Neural cell (in vitro differentiated cells): ENCODE results near the gene CLEC3A. TPM values are rescaled to one million over a fixed set of nuclear protein-coding genes. Genes with fewer than 3 reads are reported as not detected.

Experiments
- H2AFZ ChIP-seq: fragments of 200-600, 300-800 bp; sonication (generic), shearing (Covaris generic); 2 replicates; pipeline ENCODE4 v1.6.0; 2014; ENCODE audit warnings: low read depth, mild to moderate bottlenecking, antibody characterized with exemption, low read length, moderate library complexity
- H3F3A ChIP-seq: fragments of 200-600 bp; shearing (Covaris generic); 2 replicates; pipeline ENCODE4 v1.6.1; 2016; ENCODE audit warnings: mild to moderate bottlenecking, moderate library complexity, mixed read lengths, antibody characterized with exemption, low read length; ENCODE audit not compliant: insufficient read depth, poor library complexity, severe bottlenecking
- H3K27ac ChIP-seq: fragments of 200-600, 300-800 bp; sonication (generic), shearing (Covaris generic); 2 replicates; pipeline ENCODE4 v1.5.1; 2014; ENCODE audit warnings: mild to moderate bottlenecking, low read length, moderate library complexity
- H3K27me3 ChIP-seq: fragments of 300-800, 200-600 bp; sonication (generic), shearing (Covaris generic); 2 replicates; pipeline ENCODE4 v1.6.0; 2014; ENCODE audit warnings: mild to moderate bottlenecking, low read depth, low read length, moderate library complexity; ENCODE audit not compliant: insufficient read depth
- H3K36me3 ChIP-seq: fragments of 300-800, 200-600 bp; sonication (generic), shearing (Covaris generic); 2 replicates; pipeline ENCODE4 v1.5.1; 2014; ENCODE audit warnings: mild to moderate bottlenecking, antibody characterized with exemption, low read length, moderate library complexity; ENCODE audit not compliant: insufficient read depth
- H3K4me2 ChIP-seq: fragments of 300-800, 200-600 bp; sonication (generic), shearing (Covaris generic); 2 replicates; pipeline ENCODE4 v1.6.0; 2014; ENCODE audit warnings: mild to moderate bottlenecking, low read length
- H3K4me3 ChIP-seq: fragments of 300-800, 200-600 bp; sonication (generic), shearing (Covaris generic); 2 replicates; pipeline ENCODE4 v1.5.1; 2014; ENCODE audit warnings: mild to moderate bottlenecking, low read length, moderate library complexity
- H3K79me2 ChIP-seq: fragments of 200-600 bp; shearing (Covaris generic); replicated peaks from 2 replicates; pipeline ENCODE4 v1.6.0; 2014; ENCODE audit warnings: mild to moderate bottlenecking, low read length, moderate library complexity; ENCODE audit not compliant: insufficient read depth
- H3K9ac ChIP-seq: fragments of 300-800, 200-600 bp; sonication (generic), shearing (Covaris generic); 2 replicates; pipeline ENCODE4 v1.6.1; 2016; ENCODE audit warnings: mild to moderate bottlenecking, low read length, mixed read lengths
- H3K9me2 ChIP-seq: fragments of 200-600 bp; shearing (Covaris generic); 2 replicates; pipeline ENCODE4 v1.6.1; 2016; ENCODE audit warnings: mild to moderate bottlenecking, low read length, mixed read lengths; ENCODE audit not compliant: insufficient read depth
- H3K9me3 ChIP-seq: fragments of 200-600, 300-800 bp; sonication (generic), shearing (Covaris generic); 2 replicates; pipeline ENCODE4 v1.6.1; 2016; ENCODE audit warnings: mild to moderate bottlenecking, mixed run types, low read length, moderate library complexity, mixed read lengths
- H4K20me1 ChIP-seq: fragments of 200-600 bp; shearing (Covaris generic); 2 replicates; pipeline ENCODE4 v1.6.1; 2016; ENCODE audit warnings: mild to moderate bottlenecking, mixed run types; ENCODE audit not compliant: insufficient read depth
- EP300 ChIP-seq: fragments of 450-650 bp; conservative IDR thresholded peaks from 2 replicates; pipeline ENCODE4 v1.6.1; 2014; ENCODE audit warnings: antibody characterized with exemption, mild to moderate bottlenecking, moderate library complexity; ENCODE audit not compliant: poor library complexity, severe bottlenecking
- EZH2 ChIP-seq: fragments of 200-600, 300-800 bp; shearing (Covaris generic), sonication (generic); IDR thresholded peaks from 2 replicates; pipeline ENCODE4 v1.6.1; 2014; ENCODE audit warnings: antibody characterized with exemption, low read length, borderline replicate concordance, mild to moderate bottlenecking; ENCODE audit not compliant: insufficient read depth, poor library complexity, severe bottlenecking
- MXI1 ChIP-seq: fragments of 450-650 bp; conservative IDR thresholded peaks from 2 replicates; pipeline ENCODE4 v1.6.1; 2014; ENCODE audit warnings: antibody characterized with exemption, mild to moderate bottlenecking; ENCODE audit not compliant: poor library complexity, severe bottlenecking
- POLR2AphosphoS5 ChIP-seq: IDR thresholded peaks from 2 replicates; pipeline ENCODE4 v1.6.1; 2012
- RAD21 ChIP-seq: fragments of 450-650 bp; conservative IDR thresholded peaks from 2 replicates; pipeline ENCODE4 v1.6.1; 2014; ENCODE audit warnings: antibody characterized with exemption, mild to moderate bottlenecking, moderate library complexity
- SMC3 ChIP-seq: fragments of 450-650 bp; conservative IDR thresholded peaks from 2 replicates; pipeline ENCODE4 v1.6.1; 2014; ENCODE audit warnings: antibody characterized with exemption, mild to moderate bottlenecking, moderate library complexity; ENCODE audit not compliant: poor library complexity
- TAF1 ChIP-seq: IDR thresholded peaks from 2 replicates; pipeline ENCODE4 v1.6.1; 2012; ENCODE audit warnings: low read depth
- polyA plus RNA-seq: library from polyadenylated mRNA; depleted of rRNA; stranded (reverse); fragments of >200 nt; gene quantifications from 2 replicates; pipeline ENCODE4 v1.2.3, GENCODE V29; 2014
- TF ChIP-seq, protein P1 (sequence below): IDR thresholded peaks from 2 replicates; pipeline ENCODE4 v1.6.1; 2012; ENCODE audit warnings: borderline replicate concordance
- TF ChIP-seq, protein P2 (sequence below): fragments of 450-650 bp; IDR thresholded peaks from 2 replicates; pipeline ENCODE4 v1.5.1; 2014; ENCODE audit warnings: antibody characterized with exemption, mild to moderate bottlenecking, moderate library complexity; ENCODE audit not compliant: poor library complexity, severe bottlenecking

Gene CLEC3A
- polyA plus RNA-seq, 1 donor from 2014 or later = not detected

DNA sequence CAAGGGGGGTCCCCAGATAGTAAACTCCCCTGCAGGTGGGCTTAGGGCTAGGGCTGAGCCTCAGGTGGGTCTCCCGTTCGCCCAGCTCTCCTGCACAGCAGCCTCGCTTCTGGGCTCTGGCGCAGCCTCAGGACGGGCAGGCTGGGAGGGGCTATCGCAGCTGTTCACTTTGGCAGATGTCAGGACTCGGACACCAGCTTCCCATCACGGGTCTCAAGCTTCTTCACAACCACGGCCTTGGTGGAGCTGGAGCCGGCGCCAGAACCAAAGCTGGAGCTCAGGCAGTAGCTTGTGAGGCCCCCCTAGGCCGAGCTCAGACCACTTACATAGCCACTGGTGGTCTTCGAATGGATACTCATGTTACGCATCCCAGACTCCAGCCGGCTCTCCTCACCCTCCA, 26.0 kb downstream of the CLEC3A start:
- TF ChIP-seq TAF1 (no peak), SMC3 (no peak), MXI1 (no peak), RAD21 (no peak), EP300 (no peak), POLR2AphosphoS5 (no peak), EZH2 (no peak)
- TF ChIP-seq, protein P1, sequence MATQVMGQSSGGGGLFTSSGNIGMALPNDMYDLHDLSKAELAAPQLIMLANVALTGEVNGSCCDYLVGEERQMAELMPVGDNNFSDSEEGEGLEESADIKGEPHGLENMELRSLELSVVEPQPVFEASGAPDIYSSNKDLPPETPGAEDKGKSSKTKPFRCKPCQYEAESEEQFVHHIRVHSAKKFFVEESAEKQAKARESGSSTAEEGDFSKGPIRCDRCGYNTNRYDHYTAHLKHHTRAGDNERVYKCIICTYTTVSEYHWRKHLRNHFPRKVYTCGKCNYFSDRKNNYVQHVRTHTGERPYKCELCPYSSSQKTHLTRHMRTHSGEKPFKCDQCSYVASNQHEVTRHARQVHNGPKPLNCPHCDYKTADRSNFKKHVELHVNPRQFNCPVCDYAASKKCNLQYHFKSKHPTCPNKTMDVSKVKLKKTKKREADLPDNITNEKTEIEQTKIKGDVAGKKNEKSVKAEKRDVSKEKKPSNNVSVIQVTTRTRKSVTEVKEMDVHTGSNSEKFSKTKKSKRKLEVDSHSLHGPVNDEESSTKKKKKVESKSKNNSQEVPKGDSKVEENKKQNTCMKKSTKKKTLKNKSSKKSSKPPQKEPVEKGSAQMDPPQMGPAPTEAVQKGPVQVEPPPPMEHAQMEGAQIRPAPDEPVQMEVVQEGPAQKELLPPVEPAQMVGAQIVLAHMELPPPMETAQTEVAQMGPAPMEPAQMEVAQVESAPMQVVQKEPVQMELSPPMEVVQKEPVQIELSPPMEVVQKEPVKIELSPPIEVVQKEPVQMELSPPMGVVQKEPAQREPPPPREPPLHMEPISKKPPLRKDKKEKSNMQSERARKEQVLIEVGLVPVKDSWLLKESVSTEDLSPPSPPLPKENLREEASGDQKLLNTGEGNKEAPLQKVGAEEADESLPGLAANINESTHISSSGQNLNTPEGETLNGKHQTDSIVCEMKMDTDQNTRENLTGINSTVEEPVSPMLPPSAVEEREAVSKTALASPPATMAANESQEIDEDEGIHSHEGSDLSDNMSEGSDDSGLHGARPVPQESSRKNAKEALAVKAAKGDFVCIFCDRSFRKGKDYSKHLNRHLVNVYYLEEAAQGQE = no peak
- TF ChIP-seq, protein P2, sequence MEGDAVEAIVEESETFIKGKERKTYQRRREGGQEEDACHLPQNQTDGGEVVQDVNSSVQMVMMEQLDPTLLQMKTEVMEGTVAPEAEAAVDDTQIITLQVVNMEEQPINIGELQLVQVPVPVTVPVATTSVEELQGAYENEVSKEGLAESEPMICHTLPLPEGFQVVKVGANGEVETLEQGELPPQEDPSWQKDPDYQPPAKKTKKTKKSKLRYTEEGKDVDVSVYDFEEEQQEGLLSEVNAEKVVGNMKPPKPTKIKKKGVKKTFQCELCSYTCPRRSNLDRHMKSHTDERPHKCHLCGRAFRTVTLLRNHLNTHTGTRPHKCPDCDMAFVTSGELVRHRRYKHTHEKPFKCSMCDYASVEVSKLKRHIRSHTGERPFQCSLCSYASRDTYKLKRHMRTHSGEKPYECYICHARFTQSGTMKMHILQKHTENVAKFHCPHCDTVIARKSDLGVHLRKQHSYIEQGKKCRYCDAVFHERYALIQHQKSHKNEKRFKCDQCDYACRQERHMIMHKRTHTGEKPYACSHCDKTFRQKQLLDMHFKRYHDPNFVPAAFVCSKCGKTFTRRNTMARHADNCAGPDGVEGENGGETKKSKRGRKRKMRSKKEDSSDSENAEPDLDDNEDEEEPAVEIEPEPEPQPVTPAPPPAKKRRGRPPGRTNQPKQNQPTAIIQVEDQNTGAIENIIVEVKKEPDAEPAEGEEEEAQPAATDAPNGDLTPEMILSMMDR = no peak
- H3K27ac ChIP-seq = no peak overlapping the region
- no peaks in the 10 kb centered on the region for H3F3A ChIP-seq
- H3K4me3 ChIP-seq = no peak overlapping the region
- no peaks in the 10 kb centered on the region for H3K79me2 ChIP-seq
- H3K9me3 ChIP-seq = no peaks in the 10 kb centered on the region
- H4K20me1 ChIP-seq = no peaks in the 10 kb centered on the region
- no peak overlapping the region for H3K4me2 ChIP-seq
- H3K9ac ChIP-seq = no peak overlapping the region
- peaks cover 28% of the 10 kb centered on the region for H3K27me3 ChIP-seq
- no peak overlapping the region for H2AFZ ChIP-seq
- H3K9me2 ChIP-seq = no peaks in the 10 kb centered on the region
- H3K36me3 ChIP-seq = no peaks in the 10 kb centered on the region

DNA sequence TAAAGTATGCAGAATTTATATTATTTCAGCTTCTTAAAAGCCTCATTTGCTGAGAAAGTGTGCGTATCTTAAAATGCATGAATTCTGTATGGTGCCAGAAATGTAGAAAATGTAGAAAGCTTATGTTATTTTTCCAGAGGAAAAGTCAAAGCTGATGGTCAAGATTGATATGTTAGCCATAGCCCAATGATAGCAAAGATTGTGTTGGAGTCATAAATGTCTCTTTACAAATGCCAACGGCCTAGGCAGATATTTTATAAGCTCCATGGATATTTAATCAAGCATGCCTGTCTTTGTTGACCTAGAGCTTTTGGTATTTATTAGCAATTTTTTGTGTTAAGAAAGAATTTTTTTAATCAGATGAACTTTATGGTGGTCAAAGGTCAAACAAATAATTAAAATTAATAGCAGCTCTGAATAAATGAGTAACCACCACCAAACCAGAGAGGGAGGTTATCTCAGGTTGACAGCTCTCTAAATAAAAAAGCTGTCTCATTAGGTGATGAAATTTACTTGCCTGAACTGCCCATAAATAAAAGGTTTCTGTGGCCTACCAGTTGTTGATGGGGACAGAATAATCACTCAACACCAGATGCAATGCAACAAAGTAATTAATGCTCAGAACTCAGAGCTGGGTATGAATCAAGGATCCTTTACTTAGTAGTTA, 28.5 kb downstream of the CLEC3A start:
- Histone ChIP-seq H3K4me3 (no peak overlapping the region), H3K9ac (no peak overlapping the region), H3K9me2 (no peaks in the 10 kb centered on the region), H3K9me3 (no peaks in the 10 kb centered on the region), H3K27ac (no peak overlapping the region), H4K20me1 (no peaks in the 10 kb centered on the region), H3K27me3 (peaks cover 18% of the 10 kb centered on the region), H2AFZ (no peak overlapping the region), H3F3A (no peaks in the 10 kb centered on the region), H3K79me2 (no peaks in the 10 kb centered on the region), H3K36me3 (no peaks in the 10 kb centered on the region), H3K4me2 (no peak overlapping the region)
- TF ChIP-seq TAF1 (no peak), EZH2 (no peak), POLR2AphosphoS5 (no peak), RAD21 (no peak), MXI1 (no peak), EP300 (no peak), SMC3 (no peak)
- TF ChIP-seq, protein P1 = no peak
- TF ChIP-seq, protein P2 = no peak
